A549 (cell line): ENCODE measurements around the gene CYSRT1. TPM values are rescaled to one million over a fixed set of nuclear protein-coding genes. Genes with fewer than 3 reads are reported as not detected.

ENCODE experiments used
- ATAC-seq, 2 experiments: fragments of 200-7000 bp in 1 of 2; fragments of >200 bp in 1 of 2; cut with Nextera tagmentation in 1 of 2; cut with Tn5 transposase in 1 of 2; 3 replicates each; pipeline versions ENCODE4 v1.8.0 to v1.9.1; 2018 to 2020; ENCODE audit warnings: mild to moderate bottlenecking in 1 of 2, moderate library complexity in 1 of 2
- CTCF ChIA-PET: fragments of 300-600 bp; sonication (Branson Sonifier 250); formaldehyde crosslinking; extraction: SDS; loops from one replicate; lab custom pipeline; 2021; ENCODE audit warnings: antibody characterized with exemption, inconsistent platforms; lab: Yijun Ruan, JAX
- POLR2A ChIA-PET: fragments of 350-600 bp; formaldehyde crosslinking; extraction: SDS; loops from one replicate; lab custom pipeline; 2021; ENCODE audit warnings: antibody characterized with exemption, inconsistent platforms; lab: Yijun Ruan, JAX
- DNase-seq, 2 experiments: peaks; one replicate each; pipeline versions ENCODE4 v3.0.0 to v3.0.0-alpha.2; 2011 to 2016; ENCODE audit warnings: low read depth in 1 of 2, low spot score in 1 of 2
- FAIRE-seq: peaks from 2 replicates; lab custom pipeline; 2011; peaks lifted over from hg19 to GRCh38; lab: Jason Lieb, UNC
- H3K27ac ChIP-seq, 2 experiments: fragments of >200 bp; sonication (Bioruptor Twin); formaldehyde crosslinking; 3 replicates each; pipeline ENCODE4 v1.5.1; 2016 to 2017
- H3K4me1 ChIP-seq: fragments of >200 bp; sonication (Bioruptor Twin); formaldehyde crosslinking; 3 replicates; pipeline ENCODE4 v1.6.1; 2016
- H3K4me2 ChIP-seq: fragments of >200 bp; sonication (Bioruptor Twin); formaldehyde crosslinking; 3 replicates; pipeline ENCODE4 v1.6.1; 2016
- H3K4me3 ChIP-seq: fragments of >200 bp; sonication (Bioruptor Twin); formaldehyde crosslinking; 3 replicates; pipeline ENCODE4 v1.5.1; 2016
- H3K9me3 ChIP-seq: fragments of >200 bp; sonication (Bioruptor Twin); formaldehyde crosslinking; 3 replicates; pipeline ENCODE4 v1.6.1; 2016
- CEBPB ChIP-seq, 2 experiments: fragments of >200 bp in 1 of 2; sonication (Bioruptor Twin) in 1 of 2; formaldehyde crosslinking in 1 of 2; IDR thresholded peaks; 2 replicates each; pipeline ENCODE4 v1.6.1; 2012 to 2016
- CHD2 ChIP-seq: fragments of 150-350 bp; IDR thresholded peaks from 2 replicates; pipeline ENCODE4 v1.6.1; 2014; ENCODE audit warnings: low read length; ENCODE audit not compliant: partially characterized antibody
- CHD4 ChIP-seq: fragments of 200-600 bp; sonication (generic); IDR thresholded peaks from 2 replicates; pipeline ENCODE4 v1.6.1; 2016; ENCODE audit warnings: antibody characterized with exemption, mild to moderate bottlenecking, borderline replicate concordance
- ELK1 ChIP-seq: fragments of 150-350 bp; IDR thresholded peaks from 2 replicates; pipeline ENCODE4 v1.6.1; 2014; ENCODE audit warnings: low read depth, mild to moderate bottlenecking, low read length
- EP300 ChIP-seq, 2 experiments: fragments of >200 bp; sonication (Bioruptor Twin); formaldehyde crosslinking; IDR thresholded peaks; 2 replicates in 1 of 2; 3 replicates in 1 of 2; pipeline ENCODE4 v1.6.1; 2016 to 2017
- ESRRA ChIP-seq: fragments of 150-350 bp; IDR thresholded peaks from 2 replicates; pipeline ENCODE4 v1.6.1; 2014; ENCODE audit warnings: mild to moderate bottlenecking, low read length, borderline replicate concordance
- FOSB ChIP-seq: fragments of 250-450 bp; sonication (Bioruptor Pico); IDR thresholded peaks from 2 replicates; pipeline ENCODE4 v1.5.0; 2020; ENCODE audit warnings: mild to moderate bottlenecking, moderate library complexity
- GATA3 ChIP-seq: IDR thresholded peaks from 2 replicates; pipeline ENCODE4 v1.6.1; 2012; ENCODE audit warnings: borderline replicate concordance
- HDAC2 ChIP-seq: fragments of 200-600 bp; sonication (generic); IDR thresholded peaks from 2 replicates; pipeline ENCODE4 v1.6.1; 2016
- HMGXB4 ChIP-seq: fragments of 250-450 bp; sonication (Bioruptor Pico); IDR thresholded peaks from 2 replicates; pipeline ENCODE4 v1.5.0; 2021; ENCODE audit warnings: mild to moderate bottlenecking, moderate library complexity, borderline replicate concordance
- HOXB13 ChIP-seq: fragments of 250-450 bp; sonication (Bioruptor Pico); IDR thresholded peaks from 2 replicates; pipeline ENCODE4 v1.5.0; 2020; ENCODE audit warnings: low read depth, mild to moderate bottlenecking, moderate library complexity
- HOXB5 ChIP-seq: fragments of 250-450 bp; sonication (Bioruptor Pico); IDR thresholded peaks from 2 replicates; pipeline ENCODE4 v1.5.0; 2020; ENCODE audit warnings: mild to moderate bottlenecking, moderate library complexity
- JUN ChIP-seq, 2 experiments: fragments of >200 bp; sonication (Bioruptor Twin); formaldehyde crosslinking; IDR thresholded peaks; 2 replicates in 1 of 2; 3 replicates in 1 of 2; pipeline ENCODE4 v1.6.1; 2016 to 2017
- MAFK ChIP-seq: fragments of 450-650 bp; IDR thresholded peaks from 2 replicates; pipeline ENCODE4 v1.6.1; 2014; ENCODE audit not compliant: partially characterized antibody
- MAX ChIP-seq: IDR thresholded peaks from 2 replicates; pipeline ENCODE4 v1.6.1; 2012
- MAZ ChIP-seq: fragments of 150-350 bp; IDR thresholded peaks from 2 replicates; pipeline ENCODE4 v1.6.1; 2014; ENCODE audit warnings: antibody characterized with exemption, low read depth, low read length, borderline replicate concordance
- MYC ChIP-seq: IDR thresholded peaks from 2 replicates; pipeline ENCODE4 v1.6.1; 2012; ENCODE audit warnings: mild to moderate bottlenecking, inconsistent platforms, low read length, improper control_type of control experiment, borderline replicate concordance
- NPAS2 ChIP-seq: fragments of 250-450 bp; sonication (Bioruptor Pico); IDR thresholded peaks from 2 replicates; pipeline ENCODE4 v1.8.0; 2022; ENCODE audit warnings: mild to moderate bottlenecking, moderate library complexity, borderline replicate concordance
- NR3C1 ChIP-seq: fragments of >200 bp; sonication (Bioruptor Twin); formaldehyde crosslinking; IDR thresholded peaks from 3 replicates; pipeline ENCODE4 v1.6.1; 2017
- POLR2AphosphoS2 ChIP-seq: conservative IDR thresholded peaks from 2 replicates; pipeline ENCODE4 v1.6.1; 2012; ENCODE audit warnings: low read length, improper control_type of control experiment, inconsistent platforms
- RAD21 ChIP-seq, 2 experiments: fragments of >200 bp in 1 of 2; sonication (Bioruptor Twin) in 1 of 2; formaldehyde crosslinking in 1 of 2; IDR thresholded peaks in 1 of 2; conservative IDR thresholded peaks in 1 of 2; 2 replicates in 1 of 2; 3 replicates in 1 of 2; pipeline ENCODE4 v1.6.1; 2012 to 2018; ENCODE audit warnings: inconsistent platforms in 1 of 2
- RARB ChIP-seq: fragments of 250-450 bp; sonication (Bioruptor Pico); IDR thresholded peaks from 2 replicates; pipeline ENCODE4 v1.8.0; 2021; ENCODE audit warnings: mild to moderate bottlenecking, moderate library complexity
- REST ChIP-seq: fragments of 200-600 bp; sonication (generic); IDR thresholded peaks from 2 replicates; pipeline ENCODE4 v1.6.1; 2016; ENCODE audit warnings: antibody characterized with exemption, mild to moderate bottlenecking, moderate library complexity
- RFX5 ChIP-seq: fragments of 450-650 bp; IDR thresholded peaks from 2 replicates; pipeline ENCODE4 v1.7.1; 2014; ENCODE audit warnings: antibody characterized with exemption, mild to moderate bottlenecking, moderate library complexity
- ZFP36 ChIP-seq: fragments of 450-650 bp; IDR thresholded peaks from 2 replicates; pipeline ENCODE4 v1.6.1; 2014; ENCODE audit warnings: borderline replicate concordance; ENCODE audit not compliant: partially characterized antibody
- ZNF302 ChIP-seq: fragments of 250-450 bp; sonication (Bioruptor Pico); IDR thresholded peaks from 2 replicates; pipeline ENCODE4 v1.9.0; 2021; ENCODE audit warnings: inconsistent platforms, mild to moderate bottlenecking, moderate library complexity
- WGBS: methylation state at CpG from one replicate; pipeline ENCODE4 v1.1.6; 2017; ENCODE audit errors: missing lambda C conversion rate; 5-methylcytosine and 5-hydroxymethylcytosine counted together
- polyA plus RNA-seq, 4 experiments: library from polyadenylated mRNA; depleted of rRNA in 3 of 4; stranded (reverse); fragments of >200 nt; fragmentation: RNase III in 1 of 4; extraction: RNeasy Plus Mini Kit Qiagen cat#74134 plus additional on column Dnase treatment in 1 of 4; gene quantifications; 2 replicates in 3 of 4; 3 replicates in 1 of 4; pipeline ENCODE4 v1.2.3, GENCODE V29; 2011 to 2017
- TF ChIP-seq, protein P1 (sequence below): IDR thresholded peaks from 2 replicates; pipeline ENCODE4 v1.6.1; 2012
- TF ChIP-seq, protein P2 (sequence below): fragments of >200 bp; sonication (Bioruptor Twin); formaldehyde crosslinking; IDR thresholded peaks from 2 replicates; pipeline ENCODE4 v1.6.1; 2016
- TF ChIP-seq, protein P3 (sequence below): fragments of 450-650 bp; IDR thresholded peaks from 2 replicates; pipeline ENCODE4 v1.6.1; 2014; ENCODE audit warnings: antibody characterized with exemption

CYSRT1 gene
- polyA plus RNA-seq, 2 of the 4 experiments (the other 2 are of a cell fraction), result 0.30 to 0.81 TPM

- ChIA-PET POLR2A (interaction anchor here (0.8 to 4.7 kb wide), 5 partner anchors 11 to 127 kb away, joined by 3 to 97 read pairs (median 3); partner anchors contain the start of gene TUBB4B), CTCF (interaction anchor here (0.6 to 17.1 kb wide), 7 partner anchors 10 to 137 kb away, joined by 3 to 236 read pairs (median 4); partner anchors contain the start of genes NRARP, TOR4A and TUBB4B)
- no peaks in the 10 kb centered on the region for H3K9me3 ChIP-seq
- H3K4me2 ChIP-seq, result peak overlapping the region; percentile 100
- TF ChIP-seq GATA3 (no peak), CHD4 (no peak), POLR2AphosphoS2 (no peak), ZNF302 (no peak), ZFP36 (no peak), REST (no peak), ELK1 (no peak), CEBPB (IDR thresholded peaks at IDR 0.05) (no peak), MAZ (no peak), MAX (no peak), HDAC2 (no peak), JUN (IDR thresholded peaks at IDR 0.05) (no peak), RARB (CRISPR knock-in tag) (no peak)
- TF ChIP-seq, protein P1, sequence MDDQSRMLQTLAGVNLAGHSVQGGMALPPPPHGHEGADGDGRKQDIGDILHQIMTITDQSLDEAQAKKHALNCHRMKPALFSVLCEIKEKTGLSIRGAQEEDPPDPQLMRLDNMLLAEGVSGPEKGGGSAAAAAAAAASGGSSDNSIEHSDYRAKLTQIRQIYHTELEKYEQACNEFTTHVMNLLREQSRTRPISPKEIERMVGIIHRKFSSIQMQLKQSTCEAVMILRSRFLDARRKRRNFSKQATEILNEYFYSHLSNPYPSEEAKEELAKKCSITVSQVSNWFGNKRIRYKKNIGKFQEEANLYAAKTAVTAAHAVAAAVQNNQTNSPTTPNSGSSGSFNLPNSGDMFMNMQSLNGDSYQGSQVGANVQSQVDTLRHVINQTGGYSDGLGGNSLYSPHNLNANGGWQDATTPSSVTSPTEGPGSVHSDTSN, result no peak
- WGBS, result 89% methylated on average over 14 of the region's 15 CpGs
- peak overlapping the region; percentile 93 for H3K4me3 ChIP-seq
- no peak for FAIRE-seq
- H3K27ac ChIP-seq, result peak overlapping the region; percentile 90 to 98; a peak in 4 of 6 replicates
- no peak for DNase-seq
- peaks cover 20% of the 10 kb centered on the region for H3K4me1 ChIP-seq
- ATAC-seq, result no peak
These were observed 31.4 kb downstream of the CYSRT1 start for GRCh38 chr9:137256362-137256761.

DNA sequence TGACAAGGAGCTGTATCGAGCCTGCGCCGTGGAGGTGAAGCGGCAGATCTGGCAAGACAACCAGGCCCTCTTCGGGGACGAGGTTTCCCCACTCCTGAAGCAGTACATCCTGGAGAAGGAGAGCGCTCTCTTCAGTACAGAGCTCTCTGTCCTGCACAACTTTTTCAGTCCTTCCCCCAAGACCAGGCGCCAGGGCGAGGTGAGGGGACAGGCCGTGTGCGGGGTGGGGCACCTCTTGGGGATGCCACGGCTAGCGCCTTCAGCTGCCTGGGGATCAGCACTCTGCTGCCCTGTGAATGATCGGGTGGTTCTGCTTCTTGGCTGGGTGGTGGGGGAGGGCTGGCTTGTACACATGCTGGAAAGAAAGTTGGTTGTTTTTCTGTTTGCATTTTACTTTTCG lies 31.9 kb downstream of the CYSRT1 start:
- CTCF ChIA-PET, result interaction anchor here (1.0 to 17.1 kb wide), 7 partner anchors 9 to 45 kb away, joined by 3 to 236 read pairs (median 4); partner anchors contain the start of genes NRARP, TOR4A and TUBB4B

More for the DNA sequence above, 31.9 kb downstream of the CYSRT1 start:
- no peak for DNase-seq
- no peak for ATAC-seq
- no peak overlapping the region; the same call in 2 of the 3 replicates for H3K4me3 ChIP-seq
- POLR2A ChIA-PET, result interaction anchor here (0.8 to 4.7 kb wide), 5 partner anchors 11 to 127 kb away, joined by 3 to 97 read pairs (median 3); partner anchors contain the start of gene TUBB4B
- peaks cover 20% of the 10 kb centered on the region for H3K4me1 ChIP-seq
- H3K27ac ChIP-seq, result no peak overlapping the region
- 88% methylated on average over 13 of the region's 15 CpGs for WGBS
- no peaks in the 10 kb centered on the region for H3K9me3 ChIP-seq
- TF ChIP-seq RAD21 (conservative IDR thresholded peaks at IDR 0.05 in 1 of 2, IDR thresholded peaks at IDR 0.05 in 1 of 2) (no peak), MAFK (no peak), MYC (no peak), MAZ (no peak), RARB (CRISPR knock-in tag) (no peak), FOSB (CRISPR knock-in tag) (no peak), NPAS2 (CRISPR knock-in tag) (no peak), ESRRA (no peak), CHD2 (no peak), RFX5 (no peak), HOXB13 (CRISPR knock-in tag) (no peak), HOXB5 (CRISPR knock-in tag) (no peak), EP300 (IDR thresholded peaks at IDR 0.05) (no peak), HMGXB4 (CRISPR knock-in tag) (no peak), NR3C1 (no peak)
- TF ChIP-seq, protein P2, sequence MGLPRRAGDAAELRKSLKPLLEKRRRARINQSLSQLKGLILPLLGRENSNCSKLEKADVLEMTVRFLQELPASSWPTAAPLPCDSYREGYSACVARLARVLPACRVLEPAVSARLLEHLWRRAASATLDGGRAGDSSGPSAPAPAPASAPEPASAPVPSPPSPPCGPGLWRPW, result no peak
- TF ChIP-seq, protein P3, sequence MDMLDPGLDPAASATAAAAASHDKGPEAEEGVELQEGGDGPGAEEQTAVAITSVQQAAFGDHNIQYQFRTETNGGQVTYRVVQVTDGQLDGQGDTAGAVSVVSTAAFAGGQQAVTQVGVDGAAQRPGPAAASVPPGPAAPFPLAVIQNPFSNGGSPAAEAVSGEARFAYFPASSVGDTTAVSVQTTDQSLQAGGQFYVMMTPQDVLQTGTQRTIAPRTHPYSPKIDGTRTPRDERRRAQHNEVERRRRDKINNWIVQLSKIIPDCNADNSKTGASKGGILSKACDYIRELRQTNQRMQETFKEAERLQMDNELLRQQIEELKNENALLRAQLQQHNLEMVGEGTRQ, result no peak
- H3K4me2 ChIP-seq, result peak overlapping the region; percentile 100
- FAIRE-seq, result no peak
